PC-3 (cell line): ENCODE measurements around the gene MYLK3.

Source experiments
- CTCF ChIP-seq: fragments of 300-600 bp; sonication (generic); conservative IDR thresholded peaks from 2 replicates; pipeline ENCODE4 v1.5.1; 2017; ENCODE audit warnings: antibody characterized with exemption, low read depth, mild to moderate bottlenecking, low read length
- EZH2 ChIP-seq: fragments of 300-600 bp; sonication (generic); IDR thresholded peaks from one replicate; pipeline ENCODE4 v1.6.1; 2017; ENCODE audit warnings: antibody characterized with exemption, mild to moderate bottlenecking, low read length; ENCODE audit not compliant: unreplicated experiment

- TF ChIP-seq CTCF (no peak), EZH2 (no peak)
Measured at GRCh38 chr16:46733319-46733830, 14.8 kb downstream of the MYLK3 start.
